Measurements from ENCODE around the gene PHKG1.
"Not testable (repeated sequence)": the region's sequence is repeated elsewhere in the genome, so short reads cannot be mapped to it uniquely, and the experiment has no call there.

The PHKG1 gene

GRCh38 chr7:56092789-56093531 is at the start of gene PHKG1:
Gene PHKG1 (minus strand): TSS chr7:56092952. CDS start chr7:56088941, 4,011 bp downstream.
- DNase-seq, result no peak

GRCh38 chr7:56131062-56131461 is 38.3 kb upstream of the PHKG1 start:
- not testable (repeated sequence) for DNase-seq

- DNase-seq, result no peak
Measured at GRCh38 chr7:56127241-56127975, 34.7 kb upstream of the PHKG1 start.

- no peak for DNase-seq
Measured at GRCh38 chr7:56125831-56126230, 33.1 kb upstream of the PHKG1 start.

GRCh38 chr7:56124981-56125380 is 32.2 kb upstream of the PHKG1 start:
- DNase-seq, result no peak

- no peak for DNase-seq
Measured at GRCh38 chr7:56121440-56121839, 28.7 kb upstream of the PHKG1 start.

GRCh38 chr7:56115852-56116538 is 23.2 kb upstream of the PHKG1 start, which contains the start of gene NUPR2:
Gene NUPR2 (minus strand): TSS chr7:56116417. CDS start chr7:56116314, 103 bp downstream.
- DNase-seq, result no peak

- DNase-seq, result not testable (repeated sequence)
Measured at GRCh38 chr7:56112244-56112643, 19.5 kb upstream of the PHKG1 start.

GRCh38 chr7:56110611-56111010 is 17.9 kb upstream of the PHKG1 start:
- DNase-seq, result no peak

- DNase-seq, result no peak
Measured at GRCh38 chr7:56107954-56108258, 15.2 kb upstream of the PHKG1 start.

- DNase-seq, result peak; percentile 98
Measured at GRCh38 chr7:56106108-56107073, 13.6 kb upstream of the PHKG1 start, which contains the start of gene CHCHD2. Gene CHCHD2 (minus strand): TSS chr7:56106476. CDS start chr7:56106413, 63 bp downstream.

GRCh38 chr7:56105508-56105907 is 12.8 kb upstream of the PHKG1 start:
- DNase-seq, result peak; percentile 47

- not testable (repeated sequence) for DNase-seq
Measured at GRCh38 chr7:56104138-56104537, 11.4 kb upstream of the PHKG1 start.

GRCh38 chr7:56099653-56100052 is 6.9 kb upstream of the PHKG1 start:
- DNase-seq, result no peak

GRCh38 chr7:56098187-56099008 is 5.6 kb upstream of the PHKG1 start:
- not testable (repeated sequence) for DNase-seq

- no peak for DNase-seq
Measured at GRCh38 chr7:56097700-56098099, 4.9 kb upstream of the PHKG1 start.

- DNase-seq, result not testable (repeated sequence)
Measured at GRCh38 chr7:56092388-56092787, 364 bp downstream of the PHKG1 start.

- no peak for DNase-seq
Measured at GRCh38 chr7:56091591-56091990, 1.2 kb downstream of the PHKG1 start.

- DNase-seq, result no peak
Measured at GRCh38 chr7:56087445-56087844, 5.3 kb downstream of the PHKG1 start.

- no peak for DNase-seq
Measured at GRCh38 chr7:56086761-56087160, 6.0 kb downstream of the PHKG1 start.

GRCh38 chr7:56083150-56083785 is 9.5 kb downstream of the PHKG1 start:
- no peak for DNase-seq

All from kidney glomerular epithelial cell (primary cell).